Myocyte (in vitro differentiated cells): ENCODE measurements around the gene SOD2. TPM values are rescaled to one million over a fixed set of nuclear protein-coding genes. Genes with fewer than 3 reads are reported as not detected.
A peak's percentile ranks its signal among the peaks of the same experiment; 100 is the strongest.
"Not testable (repeated sequence)": the region's sequence is repeated elsewhere in the genome, so short reads cannot be mapped to it uniquely, and the experiment has no call there.

Source experiments
- DNase-seq: peaks from one replicate; pipeline ENCODE4 v3.0.0-alpha.2; 2012; ENCODE audit warnings: low read depth
- total RNA-seq: library from RNA; depleted of rRNA; stranded (reverse); fragments of >200 nt; gene quantifications from 2 replicates; pipeline ENCODE4 v1.2.3, GENCODE V29; 2014

SOD2 gene
- total RNA-seq, 1 donor from 2014 or later: 208 TPM

DNA sequence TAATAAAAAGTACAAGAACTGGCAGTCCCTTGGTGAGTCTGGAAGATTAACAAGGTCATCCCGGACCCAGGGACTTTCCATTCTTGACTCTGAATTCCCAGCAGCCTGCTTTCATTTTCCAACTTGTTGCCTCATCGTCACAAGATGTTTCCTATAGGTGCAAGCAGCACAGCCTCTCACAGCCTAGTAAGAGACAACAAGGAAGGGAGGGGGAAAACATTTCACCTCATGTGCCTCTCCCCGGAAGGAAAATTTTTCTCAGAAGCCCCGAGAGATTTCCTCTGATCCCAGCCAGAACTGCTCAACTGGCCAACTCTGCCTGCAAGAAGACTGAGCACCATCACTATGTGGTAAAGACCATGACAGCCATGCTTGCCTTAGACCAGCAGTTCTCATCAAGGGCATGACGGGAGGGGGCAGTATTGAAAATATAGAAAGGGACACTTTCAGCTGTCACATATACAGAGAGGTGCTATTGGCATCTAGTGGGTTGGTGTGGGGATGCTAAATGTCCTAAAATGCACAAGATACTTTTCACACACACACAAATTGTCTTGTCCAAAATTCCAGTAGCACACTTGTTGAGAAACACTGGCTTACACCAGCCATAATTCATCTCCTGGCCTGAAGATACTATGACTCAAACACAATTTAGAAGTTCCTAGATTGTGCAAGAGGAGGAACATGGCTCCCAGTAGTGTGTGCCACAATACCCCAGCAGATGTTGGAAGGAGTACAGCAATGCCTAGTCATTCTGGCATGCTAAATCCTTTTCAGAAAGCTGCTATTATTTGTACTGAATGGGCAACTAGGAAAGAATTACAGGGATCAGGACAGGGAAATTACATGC, 23.4 kb upstream of the SOD2 start:
- peak; percentile 73 for DNase-seq

DNA sequence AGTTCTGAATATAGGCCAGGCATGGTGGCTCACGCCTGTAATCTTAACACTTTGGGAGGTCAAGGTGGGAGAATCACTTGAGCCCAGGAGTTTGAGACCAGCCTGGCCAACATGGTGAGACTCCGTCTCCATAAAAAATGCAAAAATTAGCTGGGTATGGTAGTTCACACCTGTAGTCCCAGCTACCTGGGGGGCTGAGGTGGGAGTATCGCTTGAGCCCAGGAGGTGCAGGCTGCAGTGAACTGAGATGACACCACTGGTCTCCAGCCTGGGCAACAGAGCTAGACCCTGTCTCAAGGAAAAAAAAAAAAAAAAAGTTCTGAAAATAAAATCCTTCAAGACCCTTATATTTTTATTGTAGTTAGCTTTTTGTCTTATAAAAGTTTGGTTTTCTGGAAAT, 22.6 kb upstream of the SOD2 start:
- DNase-seq: no peak

- DNase-seq: no peak
These were observed 22.1 kb upstream of the SOD2 start for GRCh38 chr6:159715166-159715565.

DNA sequence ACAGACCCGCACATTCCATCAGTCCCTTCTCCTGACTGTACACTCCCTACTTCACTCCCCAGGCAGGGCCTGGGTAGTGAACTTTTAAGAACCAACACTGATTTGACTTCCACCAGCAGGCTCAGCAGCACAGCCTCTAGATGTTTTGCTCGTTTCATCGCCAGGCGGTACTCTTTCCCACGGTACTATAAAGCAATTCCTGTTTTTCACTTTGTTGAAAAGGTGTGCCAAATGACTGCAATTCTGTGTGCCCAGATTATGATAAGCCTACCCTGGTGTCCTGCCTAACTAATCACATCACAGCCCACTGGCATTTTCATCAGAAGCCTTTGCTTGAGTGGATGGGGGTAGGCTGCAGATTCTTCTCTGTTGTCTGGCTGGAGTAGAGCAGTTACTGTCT, 21.4 kb upstream of the SOD2 start:
- no peak for DNase-seq

GRCh38 chr6:159713984-159714383, 20.9 kb upstream of the SOD2 start:
- no peak for DNase-seq

DNA sequence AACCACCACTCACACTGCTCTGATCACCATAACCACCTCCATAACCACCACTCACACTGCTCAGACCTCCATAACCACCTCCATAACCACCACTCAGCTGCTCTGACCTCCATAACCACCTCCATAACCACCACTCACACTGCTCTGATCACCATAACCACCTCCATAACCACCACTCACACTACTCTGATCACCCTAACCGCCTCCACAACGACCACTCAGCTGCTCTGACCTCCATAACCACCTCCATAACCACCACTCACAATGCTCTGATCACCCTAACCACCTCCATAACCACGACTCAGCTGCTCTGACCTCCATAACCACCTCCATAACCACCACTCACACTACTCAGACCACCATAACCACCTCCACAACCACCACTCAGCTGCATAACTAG, 19.3 kb upstream of the SOD2 start:
- not testable (repeated sequence) for DNase-seq

DNA sequence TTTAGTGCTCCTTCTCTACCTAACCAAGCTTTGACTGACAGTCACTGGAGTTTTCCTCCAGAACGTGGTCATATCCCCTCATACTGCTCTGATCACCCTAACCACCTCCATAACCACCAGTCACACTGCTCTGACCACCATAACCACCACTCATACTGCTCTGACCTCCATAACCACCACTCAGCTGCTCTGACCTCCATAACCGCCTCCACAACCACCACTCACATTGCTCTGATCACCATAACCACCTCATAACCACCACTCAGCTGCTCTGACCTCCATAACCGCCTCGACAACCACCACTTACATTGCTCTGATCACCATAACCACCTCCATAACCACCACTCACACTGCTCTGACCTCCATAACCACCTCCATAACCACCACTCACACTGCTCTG, 17.6 kb upstream of the SOD2 start:
- not testable (repeated sequence) for DNase-seq

DNA sequence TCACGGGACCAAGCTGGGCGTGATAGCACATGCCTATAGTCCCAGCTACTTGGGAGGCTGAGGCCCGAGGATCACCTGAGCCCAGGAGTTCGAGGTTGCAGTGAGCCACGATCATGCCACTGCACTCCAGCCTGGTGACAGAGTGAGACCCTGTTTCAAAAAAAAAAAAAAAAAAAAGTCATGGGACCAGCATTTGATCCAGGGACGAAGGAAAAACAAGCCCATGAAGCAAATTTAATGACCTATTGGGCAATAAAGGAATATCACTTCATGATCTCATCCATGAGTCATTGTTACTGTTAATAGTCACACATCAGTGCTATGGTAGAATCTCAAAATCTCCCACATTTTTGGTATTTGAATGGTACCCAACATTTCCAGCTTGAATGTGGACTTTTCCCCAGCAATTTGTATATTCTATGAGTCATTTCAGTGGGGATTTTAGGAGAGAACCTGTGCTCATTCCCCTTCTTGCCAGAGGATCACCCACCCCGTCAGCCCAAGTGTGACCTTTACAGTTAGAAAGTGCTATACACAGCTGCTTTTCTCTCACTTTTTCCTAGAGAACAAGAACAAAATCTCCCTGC, 8.5 kb upstream of the SOD2 start:
- DNase-seq: peak; percentile 66

DNA sequence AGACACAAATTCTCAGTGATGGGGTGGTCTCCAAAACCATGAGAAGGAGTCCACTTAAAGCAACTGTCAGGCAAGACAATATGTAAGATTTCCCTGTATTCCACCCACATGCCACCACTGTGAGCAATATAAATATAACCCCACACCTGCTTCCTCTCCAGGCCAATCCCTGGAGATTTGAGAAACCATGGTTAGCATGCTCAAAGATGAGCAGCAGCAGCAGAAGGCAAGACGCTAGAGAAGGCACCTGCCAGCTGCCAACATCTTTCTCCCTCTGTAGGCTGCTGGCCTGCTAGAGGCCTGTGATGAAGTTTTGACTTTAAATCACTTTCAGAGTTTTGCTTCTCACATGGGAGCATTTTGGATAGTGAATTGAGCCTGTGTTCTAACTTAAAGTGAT, 7.9 kb upstream of the SOD2 start:
- DNase-seq: peak; percentile 83

- no peak for DNase-seq
These were observed 2.9 kb upstream of the SOD2 start for GRCh38 chr6:159695984-159696383.

- peak; percentile 72 for DNase-seq
These were observed 979 bp upstream of the SOD2 start for GRCh38 chr6:159693894-159694545.

GRCh38 chr6:159692303-159693127, 526 bp downstream of the SOD2 start:
- peak; percentile 46 for DNase-seq

DNA sequence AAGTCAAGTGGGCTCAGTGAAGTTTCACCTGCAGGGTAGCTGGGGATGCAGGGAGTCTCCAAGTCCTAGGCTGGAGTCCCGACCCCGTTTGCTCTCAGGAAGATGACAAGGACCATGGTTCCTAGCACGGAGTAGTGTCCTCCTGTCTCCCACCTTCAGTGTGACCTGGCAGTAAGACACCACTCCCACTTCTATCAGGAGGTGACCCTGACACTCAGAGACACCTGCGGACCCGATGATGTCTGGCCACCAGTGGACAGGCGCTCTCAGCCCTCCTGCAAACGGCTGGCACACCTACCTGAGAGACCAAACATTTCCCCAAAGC, 1.1 kb downstream of the SOD2 start:
- DNase-seq: no peak

GRCh38 chr6:159691133-159691962, 1.7 kb downstream of the SOD2 start:
- peak; percentile 73 for DNase-seq

GRCh38 chr6:159690135-159690534, 2.9 kb downstream of the SOD2 start:
- DNase-seq: not testable (repeated sequence)

GRCh38 chr6:159689001-159689400, 4.0 kb downstream of the SOD2 start:
- no peak for DNase-seq

GRCh38 chr6:159688266-159688905, 4.7 kb downstream of the SOD2 start:
- no peak for DNase-seq

GRCh38 chr6:159687341-159687740, 5.7 kb downstream of the SOD2 start:
- DNase-seq: no peak

DNA sequence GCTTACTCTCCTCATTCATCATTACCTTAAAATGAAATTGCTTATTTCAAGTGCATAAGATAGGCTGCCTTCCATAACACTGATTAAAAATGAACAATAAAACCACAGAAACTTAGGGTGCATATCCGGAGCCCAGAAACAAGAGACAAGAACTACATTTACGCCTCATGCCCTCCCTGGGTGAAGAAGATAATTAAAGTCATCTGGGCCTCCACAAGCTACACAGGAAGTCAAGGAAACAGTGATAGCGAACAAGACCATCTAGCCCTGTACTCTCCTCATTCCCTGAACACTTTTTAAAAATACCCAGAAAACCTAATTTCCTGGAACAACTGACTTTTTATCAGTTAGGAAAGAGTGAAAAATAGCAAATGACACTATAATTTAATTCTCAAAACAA, 6.3 kb downstream of the SOD2 start:
- no peak for DNase-seq

DNA sequence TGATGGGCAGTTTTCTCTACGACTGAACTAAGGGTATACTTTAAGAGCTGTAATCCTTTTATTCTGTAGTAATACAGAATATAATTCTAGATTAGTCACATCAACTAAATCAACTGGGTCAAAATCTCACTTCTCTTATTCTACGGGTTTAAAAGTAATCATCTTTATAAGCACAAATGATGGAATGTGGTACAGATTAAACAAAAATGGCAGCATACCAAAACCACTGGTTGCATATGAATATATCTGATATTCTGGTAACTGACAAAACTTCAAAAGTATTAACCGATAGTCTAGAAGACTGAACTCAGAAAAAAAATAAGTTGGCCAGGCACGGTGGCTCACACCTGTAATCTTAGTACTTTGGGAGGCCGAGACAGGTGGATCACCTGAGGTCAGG, 7.0 kb downstream of the SOD2 start:
- no peak for DNase-seq

DNA sequence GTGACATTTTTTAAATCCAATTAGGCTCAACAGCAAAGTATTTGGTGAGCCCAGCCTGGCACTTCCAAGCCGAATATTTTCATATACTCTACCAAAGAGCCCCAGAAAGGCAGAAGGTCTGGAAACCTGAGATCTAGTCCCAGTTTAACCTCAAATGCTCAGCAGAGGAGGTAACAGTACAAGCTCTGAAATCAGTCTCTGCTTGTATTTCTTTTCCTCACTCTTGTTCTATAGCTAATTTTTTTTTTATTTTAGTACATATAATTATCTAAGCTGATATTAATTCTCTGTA, 9.1 kb downstream of the SOD2 start:
- no peak for DNase-seq
